Suprapubic skin (tissue), 4 donors: ENCODE results near the gene ELP6. TPM values are rescaled to one million over a fixed set of nuclear protein-coding genes. Genes with fewer than 3 reads are reported as not detected.

ENCODE experiments used
- DNase-seq, 2 donors: peaks; one replicate each; pipeline ENCODE4 v3.0.0-alpha.2; 2019; ENCODE audit warnings: low spot score in 2 of 2
- H3K27ac ChIP-seq: fragments of 200-600 bp; sonication (generic); one replicate; pipeline ENCODE4 v1.5.1; 2019
- H3K27me3 ChIP-seq: fragments of 200-600 bp; sonication (generic); one replicate; pipeline ENCODE4 v1.5.1; 2019
- H3K36me3 ChIP-seq: fragments of 200-600 bp; sonication (generic); one replicate; pipeline ENCODE4 v1.5.1; 2019
- H3K4me1 ChIP-seq: fragments of 200-600 bp; sonication (generic); one replicate; pipeline ENCODE4 v1.5.1; 2019
- H3K4me3 ChIP-seq: fragments of 200-600 bp; sonication (generic); one replicate; pipeline ENCODE4 v1.5.1; 2019; ENCODE audit warnings: mild to moderate bottlenecking
- H3K9me3 ChIP-seq: fragments of 200-600 bp; sonication (generic); one replicate; pipeline ENCODE4 v1.5.1; 2019
- CTCF ChIP-seq, 2 donors: fragments of 200-600 bp in 1 of 2; fragments of 450-650 bp in 1 of 2; sonication (generic) in 1 of 2; IDR thresholded peaks; one replicate each; pipeline ENCODE4 v1.5.1; 2016 to 2019; ENCODE audit warnings: antibody characterized with exemption in 2 of 2, mild to moderate bottlenecking in 1 of 2, moderate library complexity in 1 of 2
- EP300 ChIP-seq: sonication (generic); formaldehyde crosslinking; IDR thresholded peaks from one replicate; pipeline ENCODE4 v1.6.1; 2017; ENCODE audit warnings: antibody characterized with exemption
- POLR2A ChIP-seq, 2 donors: fragments of 450-650 bp; IDR thresholded peaks; one replicate each; pipeline ENCODE4 v1.6.1; 2017; ENCODE audit warnings: antibody characterized with exemption in 2 of 2, mild to moderate bottlenecking in 2 of 2, moderate library complexity in 2 of 2
- POLR2AphosphoS5 ChIP-seq, 3 donors: sonication (generic); formaldehyde crosslinking; IDR thresholded peaks; one replicate each; pipeline ENCODE4 v1.6.1; 2017; ENCODE audit warnings: antibody characterized with exemption in 3 of 3
- WGBS: methylation state at CpG from one replicate; pipeline ENCODE4 v1.1.5; 2018; 5-methylcytosine and 5-hydroxymethylcytosine counted together
- total RNA-seq, 4 donors: library from RNA; depleted of rRNA; stranded (reverse); fragments of >200 nt; gene quantifications; one replicate each; pipeline ENCODE4 v1.1.0, GENCODE V29; 2016

The ELP6 gene
- total RNA-seq, 4 donors from 2014 or later = 11.7 to 18.6 (median 17.0) TPM

- H3K27me3 ChIP-seq = no peaks in the 10 kb centered on the region
- H3K27ac ChIP-seq = no peak overlapping the region
- H3K9me3 ChIP-seq = no peaks in the 10 kb centered on the region
- no peaks in the 10 kb centered on the region for H3K4me1 ChIP-seq
- WGBS = 96% methylated on average over 4 of the region's 4 CpGs
- H3K4me3 ChIP-seq = no peak overlapping the region
- no peak for TF ChIP-seq EP300
- no peak for TF ChIP-seq POLR2AphosphoS5 (IDR thresholded peaks at IDR 0.05)
- TF ChIP-seq POLR2A (IDR thresholded peaks at IDR 0.05) = no peak
- no peak for TF ChIP-seq CTCF (IDR thresholded peaks at IDR 0.05)
- DNase-seq = no peak
- H3K36me3 ChIP-seq = peaks cover 42% of the 10 kb centered on the region
These were observed 18.4 kb downstream of the ELP6 start for GRCh38 chr3:47495111-47495510.

GRCh38 chr3:47491777-47492176, 21.7 kb downstream of the ELP6 start:
- no peaks in the 10 kb centered on the region for H3K27me3 ChIP-seq
- no peak for DNase-seq
- H3K9me3 ChIP-seq = no peaks in the 10 kb centered on the region
- peaks cover 24% of the 10 kb centered on the region for H3K36me3 ChIP-seq
- no peaks in the 10 kb centered on the region for H3K4me1 ChIP-seq
- 85% methylated on average over 12 of the region's 12 CpGs for WGBS
- no peak overlapping the region for H3K27ac ChIP-seq
- TF ChIP-seq POLR2AphosphoS5 (IDR thresholded peaks at IDR 0.05) (no peak), CTCF (IDR thresholded peaks at IDR 0.05) (no peak), POLR2A (IDR thresholded peaks at IDR 0.05) (no peak), EP300 (no peak)
- H3K4me3 ChIP-seq = no peak overlapping the region

- WGBS = 88% methylated on average over 3 of the region's 3 CpGs
- no peak for DNase-seq
- Histone ChIP-seq H3K9me3 (no peaks in the 10 kb centered on the region), H3K4me3 (no peak overlapping the region), H3K27me3 (no peaks in the 10 kb centered on the region), H3K4me1 (no peaks in the 10 kb centered on the region), H3K27ac (no peak overlapping the region), H3K36me3 (peaks cover 20% of the 10 kb centered on the region)
- TF ChIP-seq EP300 (no peak), POLR2AphosphoS5 (IDR thresholded peaks at IDR 0.05) (no peak), POLR2A (IDR thresholded peaks at IDR 0.05) (no peak), CTCF (IDR thresholded peaks at IDR 0.05) (no peak)
These were observed 22.3 kb downstream of the ELP6 start for GRCh38 chr3:47491186-47491585.

- H3K4me3 ChIP-seq = no peak overlapping the region
- 100% methylated on average over 2 of the region's 2 CpGs for WGBS
- DNase-seq = no peak
- H3K9me3 ChIP-seq = no peaks in the 10 kb centered on the region
- TF ChIP-seq CTCF (IDR thresholded peaks at IDR 0.05) = no peak
- no peak for TF ChIP-seq POLR2AphosphoS5 (IDR thresholded peaks at IDR 0.05)
- TF ChIP-seq EP300 = no peak
- TF ChIP-seq POLR2A (IDR thresholded peaks at IDR 0.05) = no peak
- no peaks in the 10 kb centered on the region for H3K27me3 ChIP-seq
- H3K36me3 ChIP-seq = peaks cover 5% of the 10 kb centered on the region
- no peak overlapping the region for H3K27ac ChIP-seq
- H3K4me1 ChIP-seq = no peaks in the 10 kb centered on the region
These were observed 26.2 kb downstream of the ELP6 start for GRCh38 chr3:47487265-47487664.

GRCh38 chr3:47485812-47486211, 27.7 kb downstream of the ELP6 start:
- TF ChIP-seq EP300 = no peak
- no peak for TF ChIP-seq POLR2A (IDR thresholded peaks at IDR 0.05)
- no peak for TF ChIP-seq CTCF (IDR thresholded peaks at IDR 0.05)
- TF ChIP-seq POLR2AphosphoS5 (IDR thresholded peaks at IDR 0.05) = no peak
- Histone ChIP-seq H3K27me3 (no peaks in the 10 kb centered on the region), H3K4me3 (no peak overlapping the region), H3K4me1 (no peaks in the 10 kb centered on the region), H3K9me3 (no peaks in the 10 kb centered on the region), H3K27ac (no peak overlapping the region), H3K36me3 (peaks cover 5% of the 10 kb centered on the region)
- 78% methylated on average over 3 of the region's 3 CpGs for WGBS
- DNase-seq = no peak
